Endodermal cell (in vitro differentiated cells): ENCODE measurements around the gene CCDC88C. TPM values are rescaled to one million over a fixed set of nuclear protein-coding genes. Genes with fewer than 3 reads are reported as not detected.
"Not testable (repeated sequence)": the region's sequence is repeated elsewhere in the genome, so short reads cannot be mapped to it uniquely, and the experiment has no call there.

Experiments used
- DNase-seq: peaks from one replicate; pipeline ENCODE4 v3.0.0-alpha.2; 2017
- H3K27ac ChIP-seq: 2 replicates; pipeline ENCODE4 v1.5.1; 2013; ENCODE audit warnings: mild to moderate bottlenecking, low read depth, low read length, moderate library complexity
- H3K27me3 ChIP-seq: 2 replicates; pipeline ENCODE4 v1.6.1; 2013; ENCODE audit warnings: mild to moderate bottlenecking, low read length, moderate library complexity; ENCODE audit not compliant: insufficient read depth, control insufficient read depth, poor library complexity, severe bottlenecking
- H3K36me3 ChIP-seq: 2 replicates; pipeline ENCODE4 v1.7.0; 2013; ENCODE audit warnings: mild to moderate bottlenecking, low read length, moderate library complexity; ENCODE audit not compliant: control insufficient read depth, insufficient read depth
- H3K4me1 ChIP-seq: one replicate; pipeline ENCODE4 v1.7.0; 2013; ENCODE audit warnings: low read length; ENCODE audit not compliant: control insufficient read depth, insufficient read depth
- H3K4me3 ChIP-seq: 2 replicates; pipeline ENCODE4 v1.5.1; 2013; ENCODE audit warnings: mild to moderate bottlenecking, low read length, moderate library complexity
- H3K9ac ChIP-seq: 2 replicates; pipeline ENCODE4 v1.6.1; 2013; ENCODE audit warnings: mild to moderate bottlenecking, low read length, moderate library complexity; ENCODE audit not compliant: poor library complexity, severe bottlenecking; ENCODE audit errors: extremely low read depth
- H3K9me3 ChIP-seq: 2 replicates; pipeline ENCODE4 v1.6.1; 2013; ENCODE audit warnings: mild to moderate bottlenecking, low read length, moderate library complexity; ENCODE audit not compliant: control insufficient read depth
- H3K27ac Mint-ChIP-seq: 2 replicates; pipeline ENCODE4 v1.8.0; 2020; ENCODE audit warnings: mixed read lengths
- H3K27me3 Mint-ChIP-seq: 2 replicates; pipeline ENCODE4 v1.8.0; 2021; ENCODE audit warnings: mild to moderate bottlenecking, mixed read lengths; ENCODE audit not compliant: insufficient read depth
- H3K36me3 Mint-ChIP-seq: 2 replicates; pipeline ENCODE4 v1.8.0; 2020; ENCODE audit warnings: low read depth, mixed read lengths
- H3K4me1 Mint-ChIP-seq: 2 replicates; pipeline ENCODE4 v1.8.0; 2020; ENCODE audit warnings: mixed read lengths
- H3K4me3 Mint-ChIP-seq: 2 replicates; pipeline ENCODE4 v1.8.0; 2020; ENCODE audit warnings: mild to moderate bottlenecking, moderate library complexity, mixed read lengths
- H3K9me3 Mint-ChIP-seq: 2 replicates; pipeline ENCODE4 v1.8.0; 2020; ENCODE audit warnings: mild to moderate bottlenecking, mixed read lengths
- CTCF ChIP-seq: fragments of 200-600 bp; sonication (generic); conservative IDR thresholded peaks from 2 replicates; pipeline ENCODE4 v1.5.0; 2021; ENCODE audit warnings: antibody characterized with exemption, mild to moderate bottlenecking
- WGBS, 2 experiments: methylation state at CpG; one replicate each; pipeline versions ENCODE4 v1.1.5 to v1.1.7; 2013; ENCODE audit warnings: missing lambda C conversion rate in 2 of 2, mixed read lengths in 1 of 2; ENCODE audit not compliant: insufficient coverage in 1 of 2, insufficient read length in 1 of 2; 5-methylcytosine and 5-hydroxymethylcytosine counted together
- total RNA-seq, 2 donors: library from RNA; stranded (reverse); fragmentation: NEBNext Ultra II Directional in 1 of 2; extraction: Animal tissue kit (Norgen Biotek cat#: 25700) in 1 of 2; gene quantifications; 2 replicates in 1 of 2; 3 replicates in 1 of 2; pipeline ENCODE4 v1.2.1, GENCODE V29; 2021

Gene CCDC88C
- total RNA-seq, 2 donors from 2014 or later, result 50.0 to 50.5 TPM

GRCh38 chr14:91439345-91439744 lies 21.7 kb upstream of the CCDC88C start:
- no peak for DNase-seq
- H3K4me3 ChIP-seq, result no peak overlapping the region
- peaks cover 24% of the 10 kb centered on the region for H3K9me3 ChIP-seq
- Mint-ChIP-seq H3K9me3 (peaks cover 41% of the 10 kb centered on the region), H3K27ac (no peak overlapping the region), H3K27me3 (peaks cover 17% of the 10 kb centered on the region), H3K4me3 (no peak overlapping the region), H3K4me1 (no peaks in the 10 kb centered on the region), H3K36me3 (peaks cover 7% of the 10 kb centered on the region)
- H3K27me3 ChIP-seq, result peaks cover under 1% of the 10 kb centered on the region
- WGBS, 2 experiments, result 86 to 100% methylated on average over 1 of the region's 1 CpG
- H3K4me1 ChIP-seq, result no peaks in the 10 kb centered on the region
- TF ChIP-seq CTCF, result peak; percentile 17
- no peak overlapping the region for H3K27ac ChIP-seq
- no peaks in the 10 kb centered on the region for H3K36me3 ChIP-seq
- H3K9ac ChIP-seq, result no peak overlapping the region

- H3K9me3 ChIP-seq, result peaks cover 24% of the 10 kb centered on the region
- no peak overlapping the region for H3K9ac ChIP-seq
- no peaks in the 10 kb centered on the region for H3K4me1 ChIP-seq
- Mint-ChIP-seq H3K36me3 (peaks cover 7% of the 10 kb centered on the region), H3K4me1 (no peaks in the 10 kb centered on the region), H3K27ac (no peak overlapping the region), H3K9me3 (peaks cover 41% of the 10 kb centered on the region), H3K4me3 (no peak overlapping the region), H3K27me3 (peaks cover 15% of the 10 kb centered on the region)
- H3K27ac ChIP-seq, result no peak overlapping the region
- no peaks in the 10 kb centered on the region for H3K27me3 ChIP-seq
- no peak overlapping the region for H3K4me3 ChIP-seq
- TF ChIP-seq CTCF, result no peak
- no peak for DNase-seq
- H3K36me3 ChIP-seq, result no peaks in the 10 kb centered on the region
Measured at GRCh38 chr14:91438845-91439244, 21.2 kb upstream of the CCDC88C start.

- not testable (repeated sequence) for H3K9ac ChIP-seq, H3K27ac ChIP-seq, H3K4me1 ChIP-seq, DNase-seq, H3K27me3 ChIP-seq, H3K36me3 ChIP-seq, H3K27ac Mint-ChIP-seq, H3K4me3 ChIP-seq, H3K27me3 Mint-ChIP-seq, H3K4me1 Mint-ChIP-seq, H3K4me3 Mint-ChIP-seq, H3K36me3 Mint-ChIP-seq
- H3K9me3 Mint-ChIP-seq, result peaks cover 37% of the 10 kb centered on the region
- 79 to 82% methylated on average over 9 to 16 of the region's 16 CpGs for WGBS, 2 experiments
- peaks cover 24% of the 10 kb centered on the region for H3K9me3 ChIP-seq
Measured at GRCh38 chr14:91436266-91436665, 18.6 kb upstream of the CCDC88C start.

GRCh38 chr14:91429385-91429784 lies 11.8 kb upstream of the CCDC88C start:
- no peaks in the 10 kb centered on the region for H3K27me3 Mint-ChIP-seq
- Histone ChIP-seq H3K27ac (no peak overlapping the region), H3K4me3 (no peak overlapping the region), H3K36me3 (no peaks in the 10 kb centered on the region), H3K9ac (no peak overlapping the region), H3K4me1 (no peaks in the 10 kb centered on the region), H3K27me3 (no peaks in the 10 kb centered on the region), H3K9me3 (no peaks in the 10 kb centered on the region)
- peaks cover 5% of the 10 kb centered on the region for H3K9me3 Mint-ChIP-seq
- 81 to 96% methylated on average over 2 to 3 of the region's 3 CpGs for WGBS, 2 experiments
- no peak for TF ChIP-seq CTCF
- no peak for DNase-seq
- H3K4me1 Mint-ChIP-seq, result peaks cover 6% of the 10 kb centered on the region
- no peak overlapping the region for H3K4me3 Mint-ChIP-seq
- H3K36me3 Mint-ChIP-seq, result no peaks in the 10 kb centered on the region
- no peak overlapping the region for H3K27ac Mint-ChIP-seq

GRCh38 chr14:91428931-91429330 lies 11.3 kb upstream of the CCDC88C start:
- DNase-seq, H3K27ac Mint-ChIP-seq, H3K4me3 ChIP-seq, H3K4me1 Mint-ChIP-seq, H3K4me3 Mint-ChIP-seq, H3K9ac ChIP-seq, H3K4me1 ChIP-seq, H3K9me3 ChIP-seq, H3K27me3 Mint-ChIP-seq, H3K36me3 Mint-ChIP-seq, H3K36me3 ChIP-seq, H3K27ac ChIP-seq, H3K27me3 ChIP-seq, H3K9me3 Mint-ChIP-seq: not testable (repeated sequence)
- 81 to 100% methylated on average over 1 of the region's 1 CpG for WGBS, 2 experiments
